Dendritic cell treated with granulocyte-macrophage colony-stimulating factor and Interleukin-4, amounts not matched to agents 40 ng/mL and 50 ng/mL, for 4 days (primary cell): Measurements from ENCODE around the gene CCDC148.

Source experiments
- H3K27ac Mint-ChIP-seq: one replicate; pipeline ENCODE4 v1.8.0; 2022; ENCODE audit warnings: mild to moderate bottlenecking, mixed read lengths
- H3K27me3 Mint-ChIP-seq: one replicate; pipeline ENCODE4 v1.8.0; 2022; ENCODE audit warnings: mild to moderate bottlenecking, mixed read lengths
- H3K36me3 Mint-ChIP-seq: one replicate; pipeline ENCODE4 v1.8.0; 2022; ENCODE audit warnings: low read depth, mixed read lengths
- H3K4me1 Mint-ChIP-seq: one replicate; pipeline ENCODE4 v1.8.0; 2022; ENCODE audit warnings: low read depth, mixed read lengths
- H3K4me3 Mint-ChIP-seq: one replicate; pipeline ENCODE4 v1.8.0; 2022; ENCODE audit warnings: mild to moderate bottlenecking, moderate library complexity, mixed read lengths
- H3K9me3 Mint-ChIP-seq: one replicate; pipeline ENCODE4 v1.8.0; 2022; ENCODE audit warnings: mixed read lengths
- intact Hi-C: fragments of 100-400 bp; cut with micrococcal nuclease; formaldehyde crosslinking; loops from one replicate; pipeline ENCODE4 v1.15.0; 2022

Gene CCDC148

DNA sequence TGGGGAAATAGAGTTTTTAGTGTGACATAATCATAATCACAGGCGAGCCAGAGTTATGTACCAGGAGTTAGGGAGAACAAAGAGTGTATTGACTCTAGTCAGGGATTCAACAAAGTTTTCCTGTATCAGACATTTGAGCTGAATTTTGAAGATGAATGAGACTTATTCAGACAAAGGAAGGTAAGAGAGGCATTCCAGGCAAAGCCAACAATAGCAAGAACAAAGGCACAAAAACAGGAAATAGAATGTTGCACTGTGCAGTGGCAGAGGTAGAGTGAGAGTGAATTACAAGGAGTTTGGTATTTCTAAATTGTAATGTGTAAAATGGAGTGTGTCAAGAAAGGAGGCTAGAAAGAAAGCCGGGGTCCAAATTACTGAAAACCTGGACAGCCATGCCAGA lies 156.2 kb downstream of the CCDC148 start:
- Mint-ChIP-seq H3K4me1 (peaks cover 10% of the 10 kb centered on the region), H3K27ac (no peak overlapping the region), H3K36me3 (no peaks in the 10 kb centered on the region), H3K4me3 (no peak overlapping the region), H3K27me3 (no peaks in the 10 kb centered on the region), H3K9me3 (no peaks in the 10 kb centered on the region)
- intact Hi-C loops: no loop called here

- Mint-ChIP-seq H3K27ac (no peak overlapping the region), H3K27me3 (no peaks in the 10 kb centered on the region), H3K4me3 (no peak overlapping the region), H3K9me3 (no peaks in the 10 kb centered on the region), H3K4me1 (peaks cover 10% of the 10 kb centered on the region), H3K36me3 (no peaks in the 10 kb centered on the region)
- intact Hi-C loops: no loop called here
Observed at GRCh38 chr2:158297606-158298005, 158.9 kb downstream of the CCDC148 start.

DNA sequence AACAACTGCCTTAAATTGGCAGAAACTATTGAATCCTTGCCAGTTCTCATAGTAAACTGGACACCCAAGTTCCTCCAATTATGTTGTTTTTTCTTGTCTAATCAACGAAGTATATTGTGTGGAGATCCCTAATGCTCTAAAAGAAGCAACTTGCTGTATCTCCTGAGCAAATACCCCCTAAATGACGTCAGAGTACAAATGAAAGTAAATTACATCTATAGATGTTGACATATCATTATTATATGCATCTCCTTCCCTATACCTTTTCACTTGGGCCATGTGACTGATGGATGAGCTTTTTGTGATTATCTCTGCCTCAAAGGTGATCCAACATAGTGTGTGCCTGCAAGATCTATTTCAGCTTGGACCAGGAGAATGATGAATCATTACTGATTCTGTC lies 159.4 kb downstream of the CCDC148 start:
- Mint-ChIP-seq H3K4me3 (no peak overlapping the region), H3K36me3 (no peaks in the 10 kb centered on the region), H3K27me3 (no peaks in the 10 kb centered on the region), H3K27ac (no peak overlapping the region), H3K9me3 (no peaks in the 10 kb centered on the region), H3K4me1 (peaks cover 10% of the 10 kb centered on the region)
- intact Hi-C loops: no loop called here

DNA sequence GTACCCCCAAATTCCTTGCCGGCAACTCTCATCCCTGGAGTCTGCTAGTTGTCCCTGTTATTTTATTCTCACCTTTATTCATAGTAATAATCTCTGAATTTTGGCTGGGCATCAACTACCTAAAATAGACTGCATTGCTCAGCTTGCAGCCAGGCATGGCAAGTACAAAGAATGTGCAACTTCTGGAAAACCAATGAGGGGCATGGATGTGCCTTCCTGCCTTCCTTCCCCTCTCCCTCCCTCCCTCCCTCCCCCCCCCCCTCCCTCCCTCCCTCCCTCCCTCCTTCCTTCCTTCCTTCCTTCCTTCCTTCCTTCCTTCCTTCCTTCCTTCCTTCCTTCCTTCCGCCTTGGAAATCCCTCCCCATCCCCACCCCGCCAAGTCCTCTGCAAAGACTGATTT lies 162.8 kb downstream of the CCDC148 start:
- Mint-ChIP-seq H3K9me3 (no peaks in the 10 kb centered on the region), H3K27ac (no peak overlapping the region), H3K4me3 (no peak overlapping the region), H3K27me3 (no peaks in the 10 kb centered on the region), H3K4me1 (peaks cover 10% of the 10 kb centered on the region), H3K36me3 (no peaks in the 10 kb centered on the region)
- intact Hi-C loops: no loop called here

DNA sequence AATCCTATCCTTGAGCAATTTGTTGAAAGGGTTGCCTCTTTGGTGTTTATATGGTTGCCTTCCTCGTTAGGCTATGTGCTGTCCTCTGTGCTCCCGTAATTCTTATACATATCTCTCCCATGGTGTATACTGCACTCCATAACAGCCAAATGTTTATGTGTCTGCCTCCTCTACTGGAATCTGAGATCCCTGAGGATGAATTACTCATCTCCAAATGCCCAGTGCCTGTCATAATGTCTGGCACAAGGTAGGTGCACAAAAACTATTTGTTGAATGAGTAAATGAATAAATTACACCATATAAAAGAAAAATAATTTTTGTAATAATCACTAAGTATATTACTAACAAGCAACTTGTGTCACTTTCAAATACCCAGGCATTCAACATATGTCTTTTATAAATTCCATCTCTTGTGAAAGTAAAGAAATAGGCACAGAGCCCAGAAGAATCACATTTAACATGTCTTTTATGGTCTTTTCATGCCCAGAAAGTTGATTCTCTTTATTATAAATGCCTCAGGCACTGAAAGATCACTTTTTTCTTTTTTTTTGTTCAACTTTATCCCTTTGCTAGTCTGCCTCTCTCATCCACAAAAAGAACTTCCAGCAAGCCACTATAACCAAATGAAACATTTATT lies 164.9 kb downstream of the CCDC148 start:
- Mint-ChIP-seq H3K4me3 (no peak overlapping the region), H3K9me3 (peaks cover 10% of the 10 kb centered on the region), H3K27ac (no peak overlapping the region), H3K4me1 (no peaks in the 10 kb centered on the region), H3K27me3 (no peaks in the 10 kb centered on the region), H3K36me3 (no peaks in the 10 kb centered on the region)
- intact Hi-C loops: no loop called here

GRCh38 chr2:158290225-158290624 lies 166.3 kb downstream of the CCDC148 start:
- intact Hi-C loops: no loop called here
- H3K4me1 Mint-ChIP-seq: no peaks in the 10 kb centered on the region
- no peaks in the 10 kb centered on the region for H3K36me3 Mint-ChIP-seq
- H3K27ac Mint-ChIP-seq: no peak overlapping the region
- no peaks in the 10 kb centered on the region for H3K27me3 Mint-ChIP-seq
- H3K9me3 Mint-ChIP-seq: peaks cover 16% of the 10 kb centered on the region
- H3K4me3 Mint-ChIP-seq: no peak overlapping the region

DNA sequence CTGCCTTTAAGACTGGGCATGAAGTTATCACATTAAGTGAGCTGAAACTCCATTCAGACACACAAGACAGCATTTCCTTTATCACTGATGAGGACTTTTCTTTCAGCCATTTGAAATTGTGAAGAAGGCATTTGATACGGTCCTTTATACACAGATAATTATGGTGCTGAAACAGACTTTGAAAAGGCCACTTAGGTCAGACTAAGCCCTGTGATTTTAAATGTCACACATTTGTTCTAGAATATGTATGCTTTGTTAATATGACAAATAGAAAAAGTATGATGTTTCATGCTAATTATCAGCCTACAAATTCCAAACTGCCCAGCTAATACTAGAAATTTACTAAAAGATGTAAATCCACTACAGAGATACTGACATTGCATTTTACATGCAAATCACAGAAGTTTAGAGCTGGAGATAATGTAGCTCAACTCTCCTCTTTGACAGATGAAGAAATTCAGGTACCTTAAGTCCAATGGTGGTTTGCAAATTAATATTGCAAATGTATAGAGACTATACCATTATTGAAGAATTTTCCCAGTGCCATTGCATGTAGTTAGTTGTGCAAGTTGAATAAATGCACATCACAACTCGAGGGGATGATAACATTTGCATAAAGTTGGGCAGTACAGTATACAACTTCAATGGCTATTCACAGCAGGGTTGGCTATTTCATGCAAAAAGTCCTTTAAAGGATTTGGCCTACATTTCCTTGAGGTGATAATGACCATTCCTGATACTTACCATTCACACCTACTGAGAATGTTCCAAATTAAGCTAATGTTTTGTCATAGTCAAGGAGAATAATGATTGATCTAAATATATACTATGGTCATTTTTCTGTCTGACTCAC lies 179.7 kb downstream of the CCDC148 start:
- intact Hi-C loops: no loop called here
- no peaks in the 10 kb centered on the region for H3K9me3 Mint-ChIP-seq
- H3K27me3 Mint-ChIP-seq: no peaks in the 10 kb centered on the region
- H3K27ac Mint-ChIP-seq: no peak overlapping the region
- H3K36me3 Mint-ChIP-seq: no peaks in the 10 kb centered on the region
- H3K4me1 Mint-ChIP-seq: no peaks in the 10 kb centered on the region
- no peak overlapping the region for H3K4me3 Mint-ChIP-seq

DNA sequence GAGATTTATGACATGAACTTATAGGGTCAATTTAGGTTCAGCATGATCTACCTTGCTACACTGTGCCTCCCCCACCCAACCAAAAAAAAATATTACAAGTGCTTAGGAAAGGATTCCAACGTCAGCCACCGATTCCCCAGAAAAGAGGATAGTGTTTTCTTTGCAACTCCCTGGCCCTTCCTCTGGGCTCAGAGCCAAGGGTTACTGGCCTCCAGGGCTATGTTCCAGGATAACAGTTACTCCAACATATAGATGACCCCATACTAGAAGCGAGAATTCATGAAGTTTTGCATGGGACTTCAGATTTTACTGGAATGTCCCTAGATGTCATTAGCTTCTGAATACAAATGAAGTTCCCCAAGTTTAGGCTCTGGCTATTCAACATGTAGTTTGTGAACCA lies 182.8 kb downstream of the CCDC148 start:
- Mint-ChIP-seq H3K27ac (no peak overlapping the region), H3K4me3 (no peak overlapping the region), H3K36me3 (no peaks in the 10 kb centered on the region), H3K9me3 (peaks cover 5% of the 10 kb centered on the region), H3K27me3 (no peaks in the 10 kb centered on the region), H3K4me1 (no peaks in the 10 kb centered on the region)
- intact Hi-C loops: no loop called here

GRCh38 chr2:158270536-158270935 lies 186.0 kb downstream of the CCDC148 start:
- peaks cover 5% of the 10 kb centered on the region for H3K9me3 Mint-ChIP-seq
- no peaks in the 10 kb centered on the region for H3K27me3 Mint-ChIP-seq
- no peaks in the 10 kb centered on the region for H3K36me3 Mint-ChIP-seq
- H3K4me1 Mint-ChIP-seq: no peaks in the 10 kb centered on the region
- H3K27ac Mint-ChIP-seq: no peak overlapping the region
- H3K4me3 Mint-ChIP-seq: no peak overlapping the region
- intact Hi-C loops: no loop called here

GRCh38 chr2:158269143-158269542 lies 187.4 kb downstream of the CCDC148 start:
- Mint-ChIP-seq H3K4me1 (no peaks in the 10 kb centered on the region), H3K9me3 (peaks cover 5% of the 10 kb centered on the region), H3K4me3 (no peak overlapping the region), H3K36me3 (no peaks in the 10 kb centered on the region), H3K27ac (no peak overlapping the region), H3K27me3 (no peaks in the 10 kb centered on the region)
- intact Hi-C loops: no loop called here

DNA sequence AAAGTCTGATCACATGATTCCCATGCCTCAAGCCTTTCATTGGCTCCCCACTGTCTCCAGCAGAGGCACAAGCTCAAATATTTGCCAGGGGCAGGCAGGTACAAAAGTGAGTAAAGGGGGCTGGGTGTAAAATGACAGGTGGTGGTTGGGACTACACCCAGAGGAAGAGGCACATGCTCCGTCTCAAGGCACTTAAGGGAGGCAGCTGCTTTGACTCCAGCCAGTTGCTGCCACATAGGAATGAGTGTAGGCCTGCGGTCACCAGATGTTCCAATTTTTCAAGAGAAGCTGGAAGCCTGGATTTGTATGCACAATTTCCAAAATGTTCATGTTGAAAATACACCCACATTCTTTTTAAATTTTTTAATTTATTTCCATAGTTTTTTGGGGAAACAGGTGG lies 190.4 kb downstream of the CCDC148 start:
- no peaks in the 10 kb centered on the region for H3K36me3 Mint-ChIP-seq
- intact Hi-C loops: no loop called here

DNA sequence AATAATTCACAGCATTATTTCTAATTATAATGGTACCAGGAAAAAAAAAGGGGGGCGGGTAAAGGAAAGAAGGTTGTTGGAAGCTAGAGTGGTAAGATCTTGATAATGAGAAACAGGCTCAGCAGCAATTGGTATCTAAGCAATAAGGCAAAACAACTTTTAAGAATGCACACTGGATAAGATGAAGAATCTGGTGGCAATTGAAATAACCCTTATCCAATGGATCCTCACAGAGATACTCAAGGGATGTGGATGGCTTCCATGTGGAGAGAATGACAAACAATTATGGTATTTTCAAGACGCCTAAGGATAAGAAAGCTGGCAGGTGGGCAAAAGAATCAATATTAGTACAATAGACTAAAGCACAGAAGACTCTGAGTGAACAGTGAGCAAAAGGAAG lies 201.3 kb downstream of the CCDC148 start:
- intact Hi-C loops: no loop called here
- Mint-ChIP-seq H3K4me3 (no peak overlapping the region), H3K9me3 (no peaks in the 10 kb centered on the region), H3K27me3 (no peaks in the 10 kb centered on the region), H3K4me1 (no peaks in the 10 kb centered on the region), H3K27ac (no peak overlapping the region), H3K36me3 (no peaks in the 10 kb centered on the region)

More for the DNA sequence above, 190.4 kb downstream of the CCDC148 start:
- Mint-ChIP-seq H3K4me3 (no peak overlapping the region), H3K27ac (no peak overlapping the region), H3K27me3 (no peaks in the 10 kb centered on the region), H3K4me1 (no peaks in the 10 kb centered on the region), H3K9me3 (peaks cover 5% of the 10 kb centered on the region)

GRCh38 chr2:158253170-158253569 lies 203.4 kb downstream of the CCDC148 start:
- Mint-ChIP-seq H3K27ac (no peak overlapping the region), H3K27me3 (no peaks in the 10 kb centered on the region), H3K4me3 (no peak overlapping the region), H3K4me1 (no peaks in the 10 kb centered on the region), H3K36me3 (no peaks in the 10 kb centered on the region), H3K9me3 (no peaks in the 10 kb centered on the region)
- intact Hi-C loops: no loop called here

- Mint-ChIP-seq H3K4me1 (no peaks in the 10 kb centered on the region), H3K36me3 (no peaks in the 10 kb centered on the region), H3K9me3 (no peaks in the 10 kb centered on the region), H3K27me3 (no peaks in the 10 kb centered on the region), H3K4me3 (no peak overlapping the region), H3K27ac (no peak overlapping the region)
- intact Hi-C loops: no loop called here
Observed at GRCh38 chr2:158251356-158251755, 205.2 kb downstream of the CCDC148 start.

GRCh38 chr2:158243392-158243791 lies 213.2 kb downstream of the CCDC148 start:
- no peak overlapping the region for H3K27ac Mint-ChIP-seq
- no peaks in the 10 kb centered on the region for H3K27me3 Mint-ChIP-seq
- H3K36me3 Mint-ChIP-seq: no peaks in the 10 kb centered on the region
- intact Hi-C loops: no loop called here
- H3K4me3 Mint-ChIP-seq: no peak overlapping the region
- H3K4me1 Mint-ChIP-seq: no peaks in the 10 kb centered on the region
- H3K9me3 Mint-ChIP-seq: no peaks in the 10 kb centered on the region
